HepG2 (cell line): Measurements from ENCODE around the gene SNAPC4. TPM values are rescaled to one million over a fixed set of nuclear protein-coding genes. Genes with fewer than 3 reads are reported as not detected.

Experiments used
- BRD4 ChIP-seq: sonication (generic); formaldehyde crosslinking; IDR thresholded peaks from 2 replicates; pipeline ENCODE4 v1.4.0; 2020; ENCODE audit warnings: missing genetic modification reagents
- EHMT2 ChIP-seq: fragments of 200-600 bp; sonication (generic); IDR thresholded peaks from 2 replicates; pipeline ENCODE4 v1.7.0; 2017; ENCODE audit warnings: antibody characterized with exemption, low read depth, low read length, borderline replicate concordance
- GTF3A ChIP-seq: sonication (generic); formaldehyde crosslinking; conservative IDR thresholded peaks from 2 replicates; pipeline ENCODE4 v1.4.0; 2020; ENCODE audit warnings: mild to moderate bottlenecking, missing genetic modification reagents
- NCOA2 ChIP-seq: sonication (generic); formaldehyde crosslinking; IDR thresholded peaks from 2 replicates; pipeline ENCODE4 v1.8.0; 2022; ENCODE audit warnings: inconsistent platforms
- NR2C2 ChIP-seq: sonication (generic); formaldehyde crosslinking; IDR thresholded peaks from 2 replicates; pipeline ENCODE4 v1.4.0; 2020; ENCODE audit warnings: missing genetic modification reagents, mild to moderate bottlenecking, moderate library complexity, borderline replicate concordance
- NR3C1 ChIP-seq: sonication (generic); formaldehyde crosslinking; IDR thresholded peaks from 2 replicates; pipeline ENCODE4 v1.4.0; 2020; ENCODE audit warnings: missing genetic modification reagents
- RFX5 ChIP-seq: IDR thresholded peaks from 2 replicates; pipeline ENCODE4 v1.6.1; 2011; ENCODE audit warnings: low read depth, low read length, improper control_type of control experiment
- RFXANK ChIP-seq: IDR thresholded peaks from 2 replicates; pipeline ENCODE4 v1.6.1; 2016
- SOX5 ChIP-seq: IDR thresholded peaks from 2 replicates; pipeline ENCODE4 v1.6.1; 2016; ENCODE audit warnings: borderline replicate concordance
- TCF7L2 ChIP-seq: IDR thresholded peaks from 2 replicates; pipeline ENCODE4 v1.6.1; 2011; ENCODE audit warnings: mild to moderate bottlenecking, low read depth, low read length, moderate library complexity
- TP53 ChIP-seq: sonication (generic); formaldehyde crosslinking; conservative IDR thresholded peaks from 2 replicates; pipeline ENCODE4 v1.4.0; 2020; ENCODE audit warnings: missing genetic modification reagents
- WIZ ChIP-seq: sonication (generic); formaldehyde crosslinking; IDR thresholded peaks from 2 replicates; pipeline ENCODE4 v1.5.1; 2020; ENCODE audit warnings: mild to moderate bottlenecking, missing genetic modification reagents
- YEATS2 ChIP-seq: sonication (generic); formaldehyde crosslinking; IDR thresholded peaks from 2 replicates; pipeline ENCODE4 v1.4.0; 2020; ENCODE audit warnings: missing genetic modification reagents, borderline replicate concordance
- ZNF138 ChIP-seq: sonication (generic); formaldehyde crosslinking; IDR thresholded peaks from 2 replicates; pipeline ENCODE4 v1.5.0; 2020; ENCODE audit warnings: mild to moderate bottlenecking, low read depth, missing genetic modification reagents
- ZNF205 ChIP-seq: IDR thresholded peaks from 2 replicates; pipeline ENCODE4 v1.6.1; 2018; ENCODE audit warnings: missing biosample characterization, missing genetic modification reagents
- ZNF256 ChIP-seq: sonication (generic); formaldehyde crosslinking; conservative IDR thresholded peaks from 2 replicates; pipeline ENCODE4 v1.4.0; 2020; ENCODE audit warnings: missing genetic modification reagents
- ZNF282 ChIP-seq: fragments of 450-650 bp; IDR thresholded peaks from 2 replicates; pipeline ENCODE4 v1.6.1; 2018; ENCODE audit not compliant: partially characterized antibody
- ZNF543 ChIP-seq: sonication (generic); formaldehyde crosslinking; IDR thresholded peaks from 2 replicates; pipeline ENCODE4 v1.4.0; 2020; ENCODE audit warnings: mild to moderate bottlenecking, missing genetic modification reagents
- ZNF556 ChIP-seq: sonication (generic); formaldehyde crosslinking; IDR thresholded peaks from 2 replicates; pipeline ENCODE4 v1.4.0; 2020; ENCODE audit warnings: mild to moderate bottlenecking, missing genetic modification reagents, borderline replicate concordance
- ZNF773 ChIP-seq: sonication (generic); formaldehyde crosslinking; IDR thresholded peaks from 2 replicates; pipeline ENCODE4 v1.4.0; 2020; ENCODE audit warnings: missing genetic modification reagents, borderline replicate concordance
- polyA plus RNA-seq, 8 experiments: library from polyadenylated mRNA; depleted of rRNA in 3 of 8; stranded (reverse) in 7 of 8; unstranded in 1 of 8; fragments of >200 nt; fragmentation: Illumina TruSeq in 4 of 8; extraction: Trizol in 4 of 8; gene quantifications; 2 replicates each; pipeline versions ENCODE4 v1.2.1 to v1.2.3, GENCODE V29; 2011 to 2016; ENCODE audit warnings: low read depth in 4 of 8, missing spikeins in 1 of 8, mixed read lengths in 1 of 8; ENCODE audit not compliant: insufficient read depth in 1 of 8
- total RNA-seq, 5 experiments: library from RNA; depleted of rRNA; stranded (reverse); fragments of >200 nt; fragmentation: Illumina TruSeq; extraction: Trizol; gene quantifications; 2 replicates each; pipeline ENCODE4 v1.2.3, GENCODE V29; 2016; ENCODE audit warnings: low read depth in 1 of 5
- TF ChIP-seq, protein P1 (sequence below): sonication (generic); formaldehyde crosslinking; IDR thresholded peaks from 2 replicates; pipeline ENCODE4 v1.8.1; 2023; ENCODE audit warnings: missing genetic modification reagents, mild to moderate bottlenecking, borderline replicate concordance
- TF ChIP-seq, protein P2 (sequence below): sonication (generic); formaldehyde crosslinking; IDR thresholded peaks from 2 replicates; pipeline ENCODE4 v1.5.0; 2020; ENCODE audit warnings: mild to moderate bottlenecking, low read depth, missing genetic modification reagents, borderline replicate concordance
- TF ChIP-seq, protein P3 (sequence below): sonication (generic); formaldehyde crosslinking; IDR thresholded peaks from 2 replicates; pipeline ENCODE4 v1.4.0; 2020; ENCODE audit warnings: missing genetic modification reagents, borderline replicate concordance
- TF ChIP-seq, protein P4 (sequence below): sonication (generic); formaldehyde crosslinking; IDR thresholded peaks from 2 replicates; pipeline ENCODE4 v1.4.0; 2020; ENCODE audit warnings: missing genetic modification reagents
- TF ChIP-seq, protein P5 (sequence below): sonication (generic); formaldehyde crosslinking; conservative IDR thresholded peaks from 2 replicates; pipeline ENCODE4 v1.4.0; 2020; ENCODE audit warnings: missing genetic modification reagents
- TF ChIP-seq, protein P6 (sequence below): sonication (generic); formaldehyde crosslinking; IDR thresholded peaks from 2 replicates; pipeline ENCODE4 v1.4.0; 2020; ENCODE audit warnings: missing genetic modification reagents

The SNAPC4 gene
- total and polyA plus RNA-seq, 2 of the 13 experiments (the other 11 are each of a cell fraction or from before 2014, with no cell fraction given), result 2.0 to 6.0 TPM

DNA sequence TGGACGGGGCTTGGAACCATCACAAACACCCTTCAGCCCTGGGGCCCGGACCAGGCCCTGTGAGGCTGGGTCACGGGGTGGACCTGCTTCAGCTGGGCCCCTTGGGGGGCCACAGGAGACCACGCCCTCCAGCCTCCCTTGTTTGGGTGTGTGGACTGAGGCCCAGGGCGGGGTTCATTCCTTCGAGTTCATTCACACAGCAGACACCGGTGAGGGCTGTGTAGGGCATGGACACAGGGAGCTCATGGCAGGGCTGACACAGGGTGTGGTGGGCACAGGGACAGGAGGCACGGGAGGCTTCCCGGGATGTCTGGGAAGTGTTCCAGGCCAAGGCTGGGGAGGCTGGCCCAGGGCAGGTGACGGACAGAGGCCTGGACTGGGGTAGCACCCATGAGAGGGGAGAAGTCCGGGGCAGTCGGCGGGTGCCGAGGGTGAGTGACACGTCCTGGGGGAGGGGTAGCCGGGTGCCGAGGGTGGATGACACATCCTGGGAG lies 45.3 kb downstream of the SNAPC4 start (continued):
- TF ChIP-seq GTF3A (CRISPR knock-in tag) (no peak), TCF7L2 (no peak), EHMT2 (no peak), BRD4 (CRISPR knock-in tag) (no peak), ZNF556 (no peak), YEATS2 (CRISPR knock-in tag) (no peak), RFXANK (CRISPR knock-in tag) (no peak), WIZ (no peak), NCOA2 (CRISPR knock-in tag) (0 out of 2 replicates have a peak, but pooled peaks have one; percentile 14), NR2C2 (CRISPR knock-in tag) (no peak), ZNF282 (no peak), ZNF773 (CRISPR knock-in tag) (no peak), ZNF205 (no peak), NR3C1 (CRISPR knock-in tag) (no peak), SOX5 (no peak), RFX5 (no peak), TP53 (CRISPR knock-in tag) (no peak), ZNF138 (CRISPR knock-in tag) (no peak), ZNF256 (no peak), ZNF543 (CRISPR knock-in tag) (no peak)
- TF ChIP-seq, protein P1, sequence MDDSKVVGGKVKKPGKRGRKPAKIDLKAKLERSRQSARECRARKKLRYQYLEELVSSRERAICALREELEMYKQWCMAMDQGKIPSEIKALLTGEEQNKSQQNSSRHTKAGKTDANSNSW (CRISPR knock-in tag), result no peak
- TF ChIP-seq, protein P2, sequence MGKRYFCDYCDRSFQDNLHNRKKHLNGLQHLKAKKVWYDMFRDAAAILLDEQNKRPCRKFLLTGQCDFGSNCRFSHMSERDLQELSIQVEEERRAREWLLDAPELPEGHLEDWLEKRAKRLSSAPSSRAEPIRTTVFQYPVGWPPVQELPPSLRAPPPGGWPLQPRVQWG (CRISPR knock-in tag), result no peak
- TF ChIP-seq, protein P3, sequence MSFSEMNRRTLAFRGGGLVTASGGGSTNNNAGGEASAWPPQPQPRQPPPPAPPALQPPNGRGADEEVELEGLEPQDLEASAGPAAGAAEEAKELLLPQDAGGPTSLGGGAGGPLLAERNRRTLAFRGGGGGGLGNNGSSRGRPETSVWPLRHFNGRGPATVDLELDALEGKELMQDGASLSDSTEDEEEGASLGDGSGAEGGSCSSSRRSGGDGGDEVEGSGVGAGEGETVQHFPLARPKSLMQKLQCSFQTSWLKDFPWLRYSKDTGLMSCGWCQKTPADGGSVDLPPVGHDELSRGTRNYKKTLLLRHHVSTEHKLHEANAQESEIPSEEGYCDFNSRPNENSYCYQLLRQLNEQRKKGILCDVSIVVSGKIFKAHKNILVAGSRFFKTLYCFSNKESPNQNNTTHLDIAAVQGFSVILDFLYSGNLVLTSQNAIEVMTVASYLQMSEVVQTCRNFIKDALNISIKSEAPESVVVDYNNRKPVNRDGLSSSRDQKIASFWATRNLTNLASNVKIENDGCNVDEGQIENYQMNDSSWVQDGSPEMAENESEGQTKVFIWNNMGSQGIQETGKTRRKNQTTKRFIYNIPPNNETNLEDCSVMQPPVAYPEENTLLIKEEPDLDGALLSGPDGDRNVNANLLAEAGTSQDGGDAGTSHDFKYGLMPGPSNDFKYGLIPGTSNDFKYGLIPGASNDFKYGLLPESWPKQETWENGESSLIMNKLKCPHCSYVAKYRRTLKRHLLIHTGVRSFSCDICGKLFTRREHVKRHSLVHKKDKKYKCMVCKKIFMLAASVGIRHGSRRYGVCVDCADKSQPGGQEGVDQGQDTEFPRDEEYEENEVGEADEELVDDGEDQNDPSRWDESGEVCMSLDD (CRISPR knock-in tag), result no peak
- TF ChIP-seq, protein P4, sequence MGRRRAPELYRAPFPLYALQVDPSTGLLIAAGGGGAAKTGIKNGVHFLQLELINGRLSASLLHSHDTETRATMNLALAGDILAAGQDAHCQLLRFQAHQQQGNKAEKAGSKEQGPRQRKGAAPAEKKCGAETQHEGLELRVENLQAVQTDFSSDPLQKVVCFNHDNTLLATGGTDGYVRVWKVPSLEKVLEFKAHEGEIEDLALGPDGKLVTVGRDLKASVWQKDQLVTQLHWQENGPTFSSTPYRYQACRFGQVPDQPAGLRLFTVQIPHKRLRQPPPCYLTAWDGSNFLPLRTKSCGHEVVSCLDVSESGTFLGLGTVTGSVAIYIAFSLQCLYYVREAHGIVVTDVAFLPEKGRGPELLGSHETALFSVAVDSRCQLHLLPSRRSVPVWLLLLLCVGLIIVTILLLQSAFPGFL (CRISPR knock-in tag), result no peak
- TF ChIP-seq, protein P5, sequence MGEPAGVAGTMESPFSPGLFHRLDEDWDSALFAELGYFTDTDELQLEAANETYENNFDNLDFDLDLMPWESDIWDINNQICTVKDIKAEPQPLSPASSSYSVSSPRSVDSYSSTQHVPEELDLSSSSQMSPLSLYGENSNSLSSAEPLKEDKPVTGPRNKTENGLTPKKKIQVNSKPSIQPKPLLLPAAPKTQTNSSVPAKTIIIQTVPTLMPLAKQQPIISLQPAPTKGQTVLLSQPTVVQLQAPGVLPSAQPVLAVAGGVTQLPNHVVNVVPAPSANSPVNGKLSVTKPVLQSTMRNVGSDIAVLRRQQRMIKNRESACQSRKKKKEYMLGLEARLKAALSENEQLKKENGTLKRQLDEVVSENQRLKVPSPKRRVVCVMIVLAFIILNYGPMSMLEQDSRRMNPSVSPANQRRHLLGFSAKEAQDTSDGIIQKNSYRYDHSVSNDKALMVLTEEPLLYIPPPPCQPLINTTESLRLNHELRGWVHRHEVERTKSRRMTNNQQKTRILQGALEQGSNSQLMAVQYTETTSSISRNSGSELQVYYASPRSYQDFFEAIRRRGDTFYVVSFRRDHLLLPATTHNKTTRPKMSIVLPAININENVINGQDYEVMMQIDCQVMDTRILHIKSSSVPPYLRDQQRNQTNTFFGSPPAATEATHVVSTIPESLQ (CRISPR knock-in tag), result no peak
- TF ChIP-seq, protein P6, sequence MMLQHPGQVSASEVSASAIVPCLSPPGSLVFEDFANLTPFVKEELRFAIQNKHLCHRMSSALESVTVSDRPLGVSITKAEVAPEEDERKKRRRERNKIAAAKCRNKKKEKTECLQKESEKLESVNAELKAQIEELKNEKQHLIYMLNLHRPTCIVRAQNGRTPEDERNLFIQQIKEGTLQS (CRISPR knock-in tag), result no peak
